Posterior vena cava (tissue), 2 donors: ENCODE results near the gene SHISAL2A. TPM values are rescaled to one million over a fixed set of nuclear protein-coding genes. Genes with fewer than 3 reads are reported as not detected.

Experiments used
- DNase-seq: peaks from one replicate; pipeline ENCODE4 v3.0.0-alpha.2; 2020; ENCODE audit warnings: low spot score
- intact Hi-C, 2 donors: fragments of 100-400 bp; cut with DNase I; formaldehyde crosslinking; loops; one replicate each; pipeline versions ENCODE4 v1.14.1 to v1.14.2; 2022 to 2023
- total RNA-seq, 2 donors: library from RNA; stranded (reverse); fragmentation: NEBNext Ultra II Directional; extraction: Animal tissue kit (Norgen Biotek cat#: 25700); gene quantifications; one replicate each; pipeline ENCODE4 v1.2.1, GENCODE V29; 2021
- donor health status: DM: yes; HTN: yes; CAD: no.
- donor health status: DM: yes; HTN: yes; CAD: no.

The SHISAL2A gene
- total RNA-seq, 2 donors from 2014 or later, result 0.14 TPM; not detected in 1

- intact Hi-C loops, result loop anchor here in 1 of 2 donors (2.0 kb wide), 1 partner anchor 30 kb away; no protein-coding TSS in a partner anchor
Measured at GRCh38 chr1:52645261-52645660, 12.3 kb downstream of the SHISAL2A start.

GRCh38 chr1:52651904-52652303 is 18.9 kb downstream of the SHISAL2A start:
- intact Hi-C loops, result no loop called here
- DNase-seq, result no peak

More at GRCh38 chr1:52645261-52645660, 12.3 kb downstream of the SHISAL2A start:
- DNase-seq, result no peak

- intact Hi-C loops, result no loop called here
- no peak for DNase-seq
Measured at GRCh38 chr1:52653207-52653849, 20.4 kb downstream of the SHISAL2A start.

- intact Hi-C loops, result no loop called here
- no peak for DNase-seq
Measured at GRCh38 chr1:52654063-52654462, 21.1 kb downstream of the SHISAL2A start.

GRCh38 chr1:52657702-52658101 is 24.7 kb downstream of the SHISAL2A start:
- intact Hi-C loops, result no loop called here
- no peak for DNase-seq

- intact Hi-C loops, result no loop called here
Measured at GRCh38 chr1:52658795-52659194, 25.8 kb downstream of the SHISAL2A start.

GRCh38 chr1:52659356-52659755 is 26.4 kb downstream of the SHISAL2A start:
- intact Hi-C loops, result no loop called here
- DNase-seq, result no peak

More at GRCh38 chr1:52658795-52659194, 25.8 kb downstream of the SHISAL2A start:
- DNase-seq, result no peak

GRCh38 chr1:52659851-52660596 is 27.1 kb downstream of the SHISAL2A start:
- intact Hi-C loops, result no loop called here
- no peak for DNase-seq

GRCh38 chr1:52660807-52661206 is 27.8 kb downstream of the SHISAL2A start:
- DNase-seq, result no peak
- intact Hi-C loops, result no loop called here

- intact Hi-C loops, result no loop called here
- DNase-seq, result no peak
Measured at GRCh38 chr1:52662645-52663313, 29.8 kb downstream of the SHISAL2A start.

GRCh38 chr1:52663716-52664115 is 30.7 kb downstream of the SHISAL2A start:
- intact Hi-C loops, result no loop called here
- no peak for DNase-seq

GRCh38 chr1:52665006-52665941 is 32.3 kb downstream of the SHISAL2A start:
- no peak for DNase-seq
- intact Hi-C loops, result no loop called here

GRCh38 chr1:52667290-52667689 is 34.3 kb downstream of the SHISAL2A start:
- no peak for DNase-seq
- intact Hi-C loops, result no loop called here

- no peak for DNase-seq
- intact Hi-C loops, result no loop called here
Measured at GRCh38 chr1:52667984-52668383, 35.0 kb downstream of the SHISAL2A start.

- no peak for DNase-seq
Measured at GRCh38 chr1:52668711-52669110, 35.7 kb downstream of the SHISAL2A start.

GRCh38 chr1:52669696-52670095 is 36.7 kb downstream of the SHISAL2A start:
- DNase-seq, result no peak
- intact Hi-C loops, result no loop called here

More at GRCh38 chr1:52668711-52669110, 35.7 kb downstream of the SHISAL2A start:
- intact Hi-C loops, result no loop called here

- DNase-seq, result no peak
- intact Hi-C loops, result no loop called here
Measured at GRCh38 chr1:52670604-52671003, 37.6 kb downstream of the SHISAL2A start.

- no peak for DNase-seq
Measured at GRCh38 chr1:52672946-52673345, 40.0 kb downstream of the SHISAL2A start.

GRCh38 chr1:52673513-52673912 is 40.5 kb downstream of the SHISAL2A start:
- intact Hi-C loops, result no loop called here
- DNase-seq, result no peak

More at GRCh38 chr1:52672946-52673345, 40.0 kb downstream of the SHISAL2A start:
- intact Hi-C loops, result no loop called here
